ENCODE results near the gene MAP2K3. TPM values are rescaled to one million over a fixed set of nuclear protein-coding genes. Genes with fewer than 3 reads are reported as not detected.

MAP2K3 gene
- total RNA-seq, 2 donors from 2014 or later = 66.6 to 81.1 TPM

DNA sequence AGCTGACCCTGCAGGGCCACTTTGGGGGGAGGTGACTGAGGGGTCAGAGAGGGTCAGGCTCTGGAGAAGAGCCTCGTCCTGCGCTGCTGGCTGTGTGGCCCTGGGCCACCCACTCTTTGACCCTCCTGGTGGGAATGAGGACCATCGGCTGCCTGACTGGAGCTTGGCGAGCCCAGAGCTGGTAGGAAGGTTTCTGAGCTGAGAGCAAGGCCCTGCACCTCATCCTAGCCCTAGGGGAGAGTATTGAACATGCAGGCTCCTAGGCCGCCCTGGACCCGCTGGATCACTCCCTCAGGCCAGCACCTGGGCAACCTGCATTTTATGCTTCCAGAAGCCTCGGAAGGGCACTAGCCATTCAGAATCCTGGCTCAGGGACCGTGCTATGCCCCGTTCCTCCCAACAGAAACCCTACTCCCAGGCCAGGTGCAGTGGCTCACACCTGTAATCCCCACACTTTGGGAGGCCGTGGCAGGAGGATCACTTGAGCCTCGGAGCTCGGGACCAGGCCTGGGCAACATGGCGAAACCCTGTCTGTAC lies 14.5 kb downstream of the MAP2K3 start:
- Histone ChIP-seq H3K4me1 (ENCODE audit: control insufficient read depth in 1 of 2, low read depth in 2 of 2) (peaks cover 0 to 14% of the 10 kb centered on the region in 2 donors), H3K27ac (no peak overlapping the region), H3K36me3 (peaks cover 57% of the 10 kb centered on the region), H3K27me3 (replicated peaks; ENCODE audit: insufficient read depth) (no peaks in the 10 kb centered on the region), H3K9me3 (no peaks in the 10 kb centered on the region), H3K4me3 (no peak overlapping the region)
- no peak for DNase-seq (ENCODE audit: low spot score)
- ATAC-seq (ENCODE audit: insufficient number of reproducible peaks, low FRiP score, low read depth) = no peak
- TF ChIP-seq, protein P1, sequence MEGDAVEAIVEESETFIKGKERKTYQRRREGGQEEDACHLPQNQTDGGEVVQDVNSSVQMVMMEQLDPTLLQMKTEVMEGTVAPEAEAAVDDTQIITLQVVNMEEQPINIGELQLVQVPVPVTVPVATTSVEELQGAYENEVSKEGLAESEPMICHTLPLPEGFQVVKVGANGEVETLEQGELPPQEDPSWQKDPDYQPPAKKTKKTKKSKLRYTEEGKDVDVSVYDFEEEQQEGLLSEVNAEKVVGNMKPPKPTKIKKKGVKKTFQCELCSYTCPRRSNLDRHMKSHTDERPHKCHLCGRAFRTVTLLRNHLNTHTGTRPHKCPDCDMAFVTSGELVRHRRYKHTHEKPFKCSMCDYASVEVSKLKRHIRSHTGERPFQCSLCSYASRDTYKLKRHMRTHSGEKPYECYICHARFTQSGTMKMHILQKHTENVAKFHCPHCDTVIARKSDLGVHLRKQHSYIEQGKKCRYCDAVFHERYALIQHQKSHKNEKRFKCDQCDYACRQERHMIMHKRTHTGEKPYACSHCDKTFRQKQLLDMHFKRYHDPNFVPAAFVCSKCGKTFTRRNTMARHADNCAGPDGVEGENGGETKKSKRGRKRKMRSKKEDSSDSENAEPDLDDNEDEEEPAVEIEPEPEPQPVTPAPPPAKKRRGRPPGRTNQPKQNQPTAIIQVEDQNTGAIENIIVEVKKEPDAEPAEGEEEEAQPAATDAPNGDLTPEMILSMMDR (IDR thresholded peaks at IDR 0.05) = no peak

DNA sequence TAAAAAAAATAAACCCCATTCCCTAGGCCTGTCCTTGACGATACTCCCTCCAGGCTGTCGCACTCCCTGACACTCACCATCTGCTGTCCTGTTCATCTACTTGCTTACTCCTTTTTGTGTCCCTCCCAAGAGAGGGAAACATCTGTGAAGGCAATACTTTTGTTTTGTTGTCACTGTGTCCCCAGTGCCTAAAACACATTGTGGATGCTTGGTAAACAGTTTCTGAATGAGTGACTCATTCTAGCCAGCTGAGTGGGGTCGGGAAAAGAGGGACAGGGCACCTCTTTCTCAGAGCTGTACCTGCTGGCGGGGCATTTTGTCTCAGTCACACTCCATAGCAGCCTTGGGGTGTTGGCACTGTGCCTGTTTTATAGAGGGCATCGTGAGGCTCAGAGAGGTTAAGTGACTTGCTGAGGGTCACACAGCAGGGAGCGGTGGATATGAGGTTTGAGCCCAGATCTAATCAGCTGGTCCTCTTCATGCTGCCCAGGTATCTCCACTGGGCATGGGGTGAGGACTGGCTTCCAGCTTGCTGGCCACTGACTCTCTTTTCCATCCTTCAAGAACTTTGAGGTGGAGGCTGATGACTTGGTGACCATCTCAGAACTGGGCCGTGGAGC lies 15.6 kb downstream of the MAP2K3 start:
- Histone ChIP-seq H3K36me3 (peaks cover 66% of the 10 kb centered on the region), H3K4me1 (ENCODE audit: control insufficient read depth in 1 of 2, low read depth in 2 of 2) (peaks cover 0 to 14% of the 10 kb centered on the region in 2 donors), H3K4me3 (no peak overlapping the region), H3K27ac (no peak overlapping the region), H3K9me3 (no peaks in the 10 kb centered on the region), H3K27me3 (replicated peaks; ENCODE audit: insufficient read depth) (no peaks in the 10 kb centered on the region)
- TF ChIP-seq, protein P1 (IDR thresholded peaks at IDR 0.05) = no peak
- DNase-seq (ENCODE audit: low spot score) = no peak
- ATAC-seq (ENCODE audit: insufficient number of reproducible peaks, low FRiP score, low read depth) = no peak

DNA sequence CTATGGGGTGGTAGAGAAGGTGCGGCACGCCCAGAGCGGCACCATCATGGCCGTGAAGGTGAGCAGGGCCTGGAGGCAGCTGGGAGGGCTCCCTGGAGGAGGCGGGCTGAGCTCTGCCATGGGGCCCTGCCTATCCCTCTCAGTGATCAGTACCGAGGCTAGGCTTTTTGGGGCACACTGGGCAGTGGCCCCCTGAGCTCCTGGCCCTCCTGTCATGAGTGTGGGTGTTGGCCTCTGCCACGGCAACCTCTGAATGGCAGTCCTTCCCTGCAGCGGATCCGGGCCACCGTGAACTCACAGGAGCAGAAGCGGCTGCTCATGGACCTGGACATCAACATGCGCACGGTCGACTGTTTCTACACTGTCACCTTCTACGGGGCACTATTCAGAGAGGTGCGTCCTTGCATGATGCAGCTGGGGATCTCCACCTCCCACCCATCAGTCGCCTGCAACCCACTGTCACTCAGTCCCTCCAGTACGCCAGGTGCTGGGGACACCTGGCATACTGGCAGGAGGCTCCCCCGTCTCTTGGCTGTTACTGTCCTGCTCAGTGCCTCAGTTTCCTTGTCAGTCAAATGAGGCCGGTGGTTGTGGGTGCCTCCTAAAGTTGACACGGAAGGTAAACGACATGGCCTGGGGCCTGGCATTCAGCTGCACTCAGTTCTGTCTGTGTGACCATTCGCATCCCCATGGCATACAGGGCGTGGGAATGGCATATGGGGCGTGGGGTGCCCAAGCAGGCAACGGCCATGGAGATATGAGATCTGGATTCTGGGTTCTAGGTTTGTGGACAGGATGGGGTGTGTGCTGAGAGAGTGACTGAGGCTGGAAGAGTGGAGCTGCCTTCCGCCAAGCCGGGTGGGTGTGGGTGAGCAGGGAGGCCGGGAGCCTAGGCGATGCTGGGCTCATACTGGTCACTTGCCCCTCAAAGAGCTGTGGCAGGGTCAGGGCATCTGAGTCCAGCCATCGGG lies 16.4 kb downstream of the MAP2K3 start:
- TF ChIP-seq, protein P1 (IDR thresholded peaks at IDR 0.05) = no peak
- H3K36me3 ChIP-seq = peaks cover 66% of the 10 kb centered on the region
- H3K4me3 ChIP-seq = no peak overlapping the region
- no peak for ATAC-seq (ENCODE audit: insufficient number of reproducible peaks, low FRiP score, low read depth)
- peaks cover 0 to 14% of the 10 kb centered on the region in 2 donors for H3K4me1 ChIP-seq (ENCODE audit: control insufficient read depth in 1 of 2, low read depth in 2 of 2)
- DNase-seq (ENCODE audit: low spot score) = no peak
- H3K27ac ChIP-seq = no peak overlapping the region
- H3K27me3 ChIP-seq (replicated peaks; ENCODE audit: insufficient read depth) = no peaks in the 10 kb centered on the region
- no peaks in the 10 kb centered on the region for H3K9me3 ChIP-seq

DNA sequence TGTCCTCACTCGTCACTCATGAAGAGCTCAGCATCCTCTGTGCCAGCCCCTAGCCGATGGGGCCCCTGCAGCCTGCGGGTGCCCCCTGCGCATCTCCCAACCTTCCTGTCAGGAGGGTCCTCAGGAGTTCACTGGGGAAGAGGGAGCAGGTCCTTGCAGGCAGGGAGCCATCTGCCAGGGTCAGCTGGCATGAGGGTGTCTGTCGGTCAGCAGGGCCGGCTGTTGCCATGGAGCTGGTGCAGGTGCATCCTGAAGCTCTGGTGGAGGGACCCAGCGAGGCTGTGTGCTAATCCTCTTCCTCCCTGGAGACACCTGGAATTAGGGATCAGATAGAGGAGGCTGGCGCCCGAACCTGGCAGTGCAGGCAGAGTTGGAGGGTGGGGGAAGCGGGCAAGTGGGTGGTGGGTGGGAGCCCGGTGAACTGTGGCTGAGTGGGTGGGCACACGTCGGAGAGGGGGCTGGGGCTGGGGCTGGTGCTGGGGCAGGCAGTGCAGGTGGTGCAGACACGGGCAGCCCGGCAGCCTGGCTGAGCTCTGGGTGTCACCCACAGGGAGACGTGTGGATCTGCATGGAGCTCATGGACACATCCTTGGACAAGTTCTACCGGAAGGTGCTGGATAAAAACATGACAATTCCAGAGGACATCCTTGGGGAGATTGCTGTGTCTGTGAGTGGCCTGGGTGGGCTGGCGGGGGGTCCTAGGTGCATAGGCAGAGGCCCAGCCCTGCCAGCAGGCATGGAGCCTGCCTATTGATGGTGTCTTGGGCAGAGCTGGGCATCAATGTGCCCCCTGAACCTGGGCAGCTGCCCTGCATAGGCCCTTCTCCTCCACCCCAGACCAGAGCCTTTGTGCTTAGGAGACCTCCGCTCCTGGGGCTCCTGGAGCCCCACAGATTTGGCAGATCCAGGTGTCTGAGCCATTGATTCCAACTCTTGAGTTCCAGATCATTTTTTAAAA lies 17.4 kb downstream of the MAP2K3 start:
- H3K27ac ChIP-seq = no peak overlapping the region
- H3K4me3 ChIP-seq = no peak overlapping the region
- H3K27me3 ChIP-seq (replicated peaks; ENCODE audit: insufficient read depth) = no peaks in the 10 kb centered on the region
- DNase-seq (ENCODE audit: low spot score) = no peak
- no peaks in the 10 kb centered on the region for H3K9me3 ChIP-seq
- peaks cover 0 to 4% of the 10 kb centered on the region in 2 donors for H3K4me1 ChIP-seq (ENCODE audit: control insufficient read depth in 1 of 2, low read depth in 2 of 2)
- ATAC-seq (ENCODE audit: insufficient number of reproducible peaks, low FRiP score, low read depth) = no peak
- TF ChIP-seq, protein P1 (IDR thresholded peaks at IDR 0.05) = no peak
- H3K36me3 ChIP-seq = peaks cover 66% of the 10 kb centered on the region
